ENCODE measurements around the gene FKBP3.
"Not testable (repeated sequence)": the region's sequence is repeated elsewhere in the genome, so short reads cannot be mapped to it uniquely, and the experiment has no call there.

Gene FKBP3

GRCh38 chr14:45134051-45134958 lies at the start of gene FKBP3:
Gene FKBP3 (minus strand): TSS chr14:45134481. CDS start chr14:45134456, 25 bp downstream.
- in situ Hi-C loops (cut with MboI; ENCODE audit: low sequenced_read_pairs): no loop called here

- in situ Hi-C loops (cut with MboI; ENCODE audit: low sequenced_read_pairs): no loop called here
These were observed 47.5 kb upstream of the FKBP3 start for GRCh38 chr14:45181806-45182205.

- in situ Hi-C loops (cut with MboI; ENCODE audit: low sequenced_read_pairs): no loop called here
These were observed 47.0 kb upstream of the FKBP3 start for GRCh38 chr14:45181329-45181728.

GRCh38 chr14:45177076-45177475 lies 42.8 kb upstream of the FKBP3 start:
- in situ Hi-C loops (cut with MboI; ENCODE audit: low sequenced_read_pairs): no loop called here

GRCh38 chr14:45169906-45170305 lies 35.6 kb upstream of the FKBP3 start:
- in situ Hi-C loops (cut with MboI; ENCODE audit: low sequenced_read_pairs): no loop called here

GRCh38 chr14:45156067-45156466 lies 21.8 kb upstream of the FKBP3 start:
- in situ Hi-C loops (cut with MboI; ENCODE audit: low sequenced_read_pairs): no loop called here

- in situ Hi-C loops (cut with MboI; ENCODE audit: low sequenced_read_pairs): no loop called here
These were observed 16.2 kb upstream of the FKBP3 start for GRCh38 chr14:45150386-45150890.

- in situ Hi-C loops (cut with MboI; ENCODE audit: low sequenced_read_pairs): no loop called here
These were observed 15.3 kb upstream of the FKBP3 start for GRCh38 chr14:45149602-45150001.

- in situ Hi-C loops (cut with MboI; ENCODE audit: low sequenced_read_pairs): no loop called here
These were observed 10.9 kb upstream of the FKBP3 start for GRCh38 chr14:45145214-45145613.

- in situ Hi-C loops (cut with MboI; ENCODE audit: low sequenced_read_pairs): no loop called here
These were observed 10.4 kb upstream of the FKBP3 start for GRCh38 chr14:45144658-45145057.

GRCh38 chr14:45142083-45142482 lies 7.8 kb upstream of the FKBP3 start:
- in situ Hi-C loops (cut with MboI; ENCODE audit: low sequenced_read_pairs): not testable (repeated sequence)

GRCh38 chr14:45140661-45141187 lies 6.4 kb upstream of the FKBP3 start:
- in situ Hi-C loops (cut with MboI; ENCODE audit: low sequenced_read_pairs): no loop called here

GRCh38 chr14:45136399-45136798 lies 2.1 kb upstream of the FKBP3 start:
- in situ Hi-C loops (cut with MboI; ENCODE audit: low sequenced_read_pairs): no loop called here

GRCh38 chr14:45135659-45136395 lies 1.5 kb upstream of the FKBP3 start, which contains the start of gene FANCM:
Gene FANCM (plus strand): TSS chr14:45135930. CDS start chr14:45136032, 102 bp downstream.
- in situ Hi-C loops (cut with MboI; ENCODE audit: low sequenced_read_pairs): no loop called here

- in situ Hi-C loops (cut with MboI; ENCODE audit: low sequenced_read_pairs): no loop called here
These were observed 875 bp upstream of the FKBP3 start for GRCh38 chr14:45135156-45135555.

GRCh38 chr14:45133683-45134050 lies 614 bp downstream of the FKBP3 start:
- in situ Hi-C loops (cut with MboI; ENCODE audit: low sequenced_read_pairs): no loop called here

GRCh38 chr14:45128963-45129629 lies 5.2 kb downstream of the FKBP3 start:
- in situ Hi-C loops (cut with MboI; ENCODE audit: low sequenced_read_pairs): no loop called here

- in situ Hi-C loops (cut with MboI; ENCODE audit: low sequenced_read_pairs): no loop called here
These were observed 8.5 kb downstream of the FKBP3 start for GRCh38 chr14:45125754-45126153.

GRCh38 chr14:45123271-45123670 lies 11.0 kb downstream of the FKBP3 start:
- in situ Hi-C loops (cut with MboI; ENCODE audit: low sequenced_read_pairs): no loop called here

GRCh38 chr14:45120096-45120495 lies 14.2 kb downstream of the FKBP3 start:
- in situ Hi-C loops (cut with MboI; ENCODE audit: low sequenced_read_pairs): no loop called here

GRCh38 chr14:45118594-45118993 lies 15.7 kb downstream of the FKBP3 start:
- in situ Hi-C loops (cut with MboI; ENCODE audit: low sequenced_read_pairs): no loop called here

Data from HL-60/S4 treated with retinoic acid at 250 ng/mL for 4 days and 3 days (cell line).